Measurements from ENCODE around the gene C1QTNF9B.

The C1QTNF9B gene

DNA sequence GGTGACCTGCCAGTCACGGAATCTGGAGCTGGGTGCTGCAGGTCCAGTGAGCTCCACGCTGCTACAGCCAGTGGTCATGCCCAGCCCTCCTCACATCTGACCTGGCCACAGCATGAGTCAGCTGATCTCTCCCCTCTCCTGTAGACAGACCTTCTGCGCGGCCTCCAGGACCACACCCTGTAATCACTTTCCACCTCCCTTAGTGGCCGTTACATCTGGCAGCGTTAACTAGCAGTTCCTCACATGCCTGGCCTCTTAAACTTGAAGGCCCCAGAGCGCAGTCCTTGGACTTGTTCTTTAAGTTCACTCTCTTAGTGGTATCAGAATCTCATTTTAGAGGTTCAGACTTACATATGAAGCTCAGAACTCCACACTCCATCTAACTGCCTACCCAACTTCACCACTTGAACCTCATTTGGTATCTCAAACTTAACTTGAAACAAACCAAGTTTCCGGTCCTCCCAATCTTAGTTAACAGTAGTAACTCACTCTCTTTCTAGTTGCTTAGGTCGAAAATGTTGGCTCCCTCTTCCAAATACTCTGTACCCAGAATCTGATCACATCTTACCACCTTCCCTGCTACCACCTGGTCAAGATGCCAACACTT lies 30.8 kb downstream of the C1QTNF9B start:
- Histone ChIP-seq H3K27ac (ENCODE audit: low read depth, low read length) (no peak overlapping the region), H3K79me2 (ENCODE audit: insufficient read depth, low read length) (no peaks in the 10 kb centered on the region), H3K9me3 (ENCODE audit: insufficient read depth, low read length) (no peaks in the 10 kb centered on the region), H4K20me1 (ENCODE audit: low read depth, low read length) (no peaks in the 10 kb centered on the region), H3K36me3 (ENCODE audit: low read length) (no peaks in the 10 kb centered on the region), H3K4me2 (ENCODE audit: low read depth, low read length, poor library complexity, severe bottlenecking) (no peak overlapping the region), H3K9me2 (replicated peaks; ENCODE audit: insufficient read depth, low read length) (no peaks in the 10 kb centered on the region), H3K9ac (ENCODE audit: low read length) (no peak overlapping the region), H3K4me3 (ENCODE audit: insufficient read depth, low read length, poor library complexity, severe bottlenecking) (no peak overlapping the region), H2AFZ (ENCODE audit: low read depth, low read length, severe bottlenecking) (no peak overlapping the region), H3F3A (ENCODE audit: insufficient read depth) (no peaks in the 10 kb centered on the region), H3K27me3 (ENCODE audit: low read length) (no peaks in the 10 kb centered on the region)
- TF ChIP-seq, protein P1, sequence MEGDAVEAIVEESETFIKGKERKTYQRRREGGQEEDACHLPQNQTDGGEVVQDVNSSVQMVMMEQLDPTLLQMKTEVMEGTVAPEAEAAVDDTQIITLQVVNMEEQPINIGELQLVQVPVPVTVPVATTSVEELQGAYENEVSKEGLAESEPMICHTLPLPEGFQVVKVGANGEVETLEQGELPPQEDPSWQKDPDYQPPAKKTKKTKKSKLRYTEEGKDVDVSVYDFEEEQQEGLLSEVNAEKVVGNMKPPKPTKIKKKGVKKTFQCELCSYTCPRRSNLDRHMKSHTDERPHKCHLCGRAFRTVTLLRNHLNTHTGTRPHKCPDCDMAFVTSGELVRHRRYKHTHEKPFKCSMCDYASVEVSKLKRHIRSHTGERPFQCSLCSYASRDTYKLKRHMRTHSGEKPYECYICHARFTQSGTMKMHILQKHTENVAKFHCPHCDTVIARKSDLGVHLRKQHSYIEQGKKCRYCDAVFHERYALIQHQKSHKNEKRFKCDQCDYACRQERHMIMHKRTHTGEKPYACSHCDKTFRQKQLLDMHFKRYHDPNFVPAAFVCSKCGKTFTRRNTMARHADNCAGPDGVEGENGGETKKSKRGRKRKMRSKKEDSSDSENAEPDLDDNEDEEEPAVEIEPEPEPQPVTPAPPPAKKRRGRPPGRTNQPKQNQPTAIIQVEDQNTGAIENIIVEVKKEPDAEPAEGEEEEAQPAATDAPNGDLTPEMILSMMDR (IDR thresholded peaks at IDR 0.05; ENCODE audit: insufficient read depth, low read length, poor library complexity, severe bottlenecking), result no peak
- TF ChIP-seq EZH2phosphoT487 (conservative IDR thresholded peaks at IDR 0.05; ENCODE audit: low read length), result no peak

DNA sequence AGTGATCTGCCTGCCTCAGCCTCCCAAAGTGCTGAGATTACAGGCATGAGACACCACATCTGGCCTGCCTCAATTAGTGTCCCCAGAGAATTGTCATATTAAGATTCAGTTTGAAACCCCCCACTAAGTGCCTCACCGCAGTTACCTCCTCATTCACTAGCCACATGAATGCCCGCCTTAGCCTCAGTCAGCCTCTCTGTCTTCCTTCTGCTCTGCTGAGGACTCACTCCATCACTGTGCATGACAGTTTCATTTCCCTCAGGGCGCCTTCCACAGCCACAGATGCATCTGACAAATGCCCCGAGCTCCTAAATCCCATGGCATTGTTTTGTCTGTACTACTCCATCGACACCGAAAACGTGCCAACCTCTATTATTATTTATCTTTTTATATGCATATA lies 31.4 kb downstream of the C1QTNF9B start:
- Histone ChIP-seq H3K4me2 (ENCODE audit: low read depth, low read length, poor library complexity, severe bottlenecking) (no peak overlapping the region), H3K79me2 (ENCODE audit: insufficient read depth, low read length) (no peaks in the 10 kb centered on the region), H3K9me2 (replicated peaks; ENCODE audit: insufficient read depth, low read length) (no peaks in the 10 kb centered on the region), H3K36me3 (ENCODE audit: low read length) (no peaks in the 10 kb centered on the region), H3K27ac (ENCODE audit: low read depth, low read length) (no peak overlapping the region), H3K27me3 (ENCODE audit: low read length) (no peaks in the 10 kb centered on the region), H4K20me1 (ENCODE audit: low read depth, low read length) (no peaks in the 10 kb centered on the region), H3F3A (ENCODE audit: insufficient read depth) (no peaks in the 10 kb centered on the region), H3K9me3 (ENCODE audit: insufficient read depth, low read length) (no peaks in the 10 kb centered on the region), H3K4me3 (ENCODE audit: insufficient read depth, low read length, poor library complexity, severe bottlenecking) (no peak overlapping the region), H3K9ac (ENCODE audit: low read length) (no peak overlapping the region), H2AFZ (ENCODE audit: low read depth, low read length, severe bottlenecking) (no peak overlapping the region)
- TF ChIP-seq EZH2phosphoT487 (conservative IDR thresholded peaks at IDR 0.05; ENCODE audit: low read length), result no peak

DNA sequence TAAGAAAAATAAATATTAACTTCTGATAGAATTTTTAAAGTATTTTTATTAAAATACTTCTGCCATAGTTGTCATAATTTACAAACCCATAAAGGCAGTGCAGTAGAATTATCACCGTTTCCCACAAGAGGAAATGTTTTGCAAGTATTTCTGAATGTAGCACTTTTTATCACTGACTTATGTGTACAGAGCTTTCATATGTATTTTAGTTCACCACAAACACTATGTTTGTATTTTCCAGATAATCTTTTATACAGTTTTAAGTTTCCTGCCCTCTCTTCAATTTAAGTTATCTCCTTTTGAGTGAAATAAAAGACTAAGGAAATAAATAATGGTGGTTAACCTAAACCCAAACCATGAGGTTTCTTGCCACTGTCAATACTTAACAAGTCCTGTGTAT lies 32.3 kb downstream of the C1QTNF9B start:
- Histone ChIP-seq H3K4me3 (ENCODE audit: insufficient read depth, low read length, poor library complexity, severe bottlenecking) (no peak overlapping the region), H3K4me2 (ENCODE audit: low read depth, low read length, poor library complexity, severe bottlenecking) (no peak overlapping the region), H3K79me2 (ENCODE audit: insufficient read depth, low read length) (no peaks in the 10 kb centered on the region), H3K27ac (ENCODE audit: low read depth, low read length) (no peak overlapping the region), H3F3A (ENCODE audit: insufficient read depth) (no peaks in the 10 kb centered on the region), H3K9me3 (ENCODE audit: insufficient read depth, low read length) (no peaks in the 10 kb centered on the region), H4K20me1 (ENCODE audit: low read depth, low read length) (no peaks in the 10 kb centered on the region), H3K9ac (ENCODE audit: low read length) (no peak overlapping the region), H3K27me3 (ENCODE audit: low read length) (no peaks in the 10 kb centered on the region), H2AFZ (ENCODE audit: low read depth, low read length, severe bottlenecking) (no peak overlapping the region), H3K36me3 (ENCODE audit: low read length) (no peaks in the 10 kb centered on the region), H3K9me2 (replicated peaks; ENCODE audit: insufficient read depth, low read length) (no peaks in the 10 kb centered on the region)
- no peak for TF ChIP-seq EZH2phosphoT487 (conservative IDR thresholded peaks at IDR 0.05; ENCODE audit: low read length)
- TF ChIP-seq, protein P1 (IDR thresholded peaks at IDR 0.05; ENCODE audit: insufficient read depth, low read length, poor library complexity, severe bottlenecking), result no peak

DNA sequence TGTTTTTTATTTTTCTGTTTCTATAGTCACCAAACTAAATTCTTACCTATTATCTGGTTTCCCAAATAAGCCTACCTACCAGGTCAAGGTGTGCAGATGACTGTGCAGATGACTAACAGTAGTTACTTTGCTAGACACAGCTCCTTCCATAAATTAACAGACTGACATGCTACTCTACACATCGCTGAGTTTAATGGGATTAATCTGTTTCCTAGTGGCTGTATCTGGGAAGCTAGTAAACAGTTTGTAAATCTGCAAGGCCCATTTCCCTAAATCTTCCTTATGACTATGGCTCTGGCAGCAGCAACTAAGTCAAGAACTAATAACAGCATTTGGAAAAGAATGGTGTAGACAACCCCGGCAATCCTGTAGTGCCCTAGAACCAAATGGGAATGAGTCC lies 36.0 kb downstream of the C1QTNF9B start:
- no peak overlapping the region for H3K9ac ChIP-seq (ENCODE audit: low read length)
- no peaks in the 10 kb centered on the region for H3K79me2 ChIP-seq (ENCODE audit: insufficient read depth, low read length)
- H3K9me3 ChIP-seq (ENCODE audit: insufficient read depth, low read length), result no peaks in the 10 kb centered on the region
- no peaks in the 10 kb centered on the region for H3K9me2 ChIP-seq (replicated peaks; ENCODE audit: insufficient read depth, low read length)
- no peaks in the 10 kb centered on the region for H4K20me1 ChIP-seq (ENCODE audit: low read depth, low read length)
- no peaks in the 10 kb centered on the region for H3K27me3 ChIP-seq (ENCODE audit: low read length)
- H3K4me2 ChIP-seq (ENCODE audit: low read depth, low read length, poor library complexity, severe bottlenecking), result no peak overlapping the region
- H3K27ac ChIP-seq (ENCODE audit: low read depth, low read length), result no peak overlapping the region
- H3K4me3 ChIP-seq (ENCODE audit: insufficient read depth, low read length, poor library complexity, severe bottlenecking), result no peak overlapping the region
- TF ChIP-seq EZH2phosphoT487 (conservative IDR thresholded peaks at IDR 0.05; ENCODE audit: low read length), result no peak
- TF ChIP-seq, protein P1 (IDR thresholded peaks at IDR 0.05; ENCODE audit: insufficient read depth, low read length, poor library complexity, severe bottlenecking), result no peak
- H3K36me3 ChIP-seq (ENCODE audit: low read length), result no peaks in the 10 kb centered on the region
- no peak overlapping the region for H2AFZ ChIP-seq (ENCODE audit: low read depth, low read length, severe bottlenecking)
- no peaks in the 10 kb centered on the region for H3F3A ChIP-seq (ENCODE audit: insufficient read depth)
